Measurements from ENCODE around the gene DSCAML1.

GRCh38 chr11:117580866-117581265 lies 216.2 kb downstream of the DSCAML1 start:
- TF ChIP-seq, protein P1, sequence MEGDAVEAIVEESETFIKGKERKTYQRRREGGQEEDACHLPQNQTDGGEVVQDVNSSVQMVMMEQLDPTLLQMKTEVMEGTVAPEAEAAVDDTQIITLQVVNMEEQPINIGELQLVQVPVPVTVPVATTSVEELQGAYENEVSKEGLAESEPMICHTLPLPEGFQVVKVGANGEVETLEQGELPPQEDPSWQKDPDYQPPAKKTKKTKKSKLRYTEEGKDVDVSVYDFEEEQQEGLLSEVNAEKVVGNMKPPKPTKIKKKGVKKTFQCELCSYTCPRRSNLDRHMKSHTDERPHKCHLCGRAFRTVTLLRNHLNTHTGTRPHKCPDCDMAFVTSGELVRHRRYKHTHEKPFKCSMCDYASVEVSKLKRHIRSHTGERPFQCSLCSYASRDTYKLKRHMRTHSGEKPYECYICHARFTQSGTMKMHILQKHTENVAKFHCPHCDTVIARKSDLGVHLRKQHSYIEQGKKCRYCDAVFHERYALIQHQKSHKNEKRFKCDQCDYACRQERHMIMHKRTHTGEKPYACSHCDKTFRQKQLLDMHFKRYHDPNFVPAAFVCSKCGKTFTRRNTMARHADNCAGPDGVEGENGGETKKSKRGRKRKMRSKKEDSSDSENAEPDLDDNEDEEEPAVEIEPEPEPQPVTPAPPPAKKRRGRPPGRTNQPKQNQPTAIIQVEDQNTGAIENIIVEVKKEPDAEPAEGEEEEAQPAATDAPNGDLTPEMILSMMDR (IDR thresholded peaks at IDR 0.05) = no peak
- TF ChIP-seq POLR2AphosphoS5 (IDR thresholded peaks at IDR 0.05) = no peak
